Measurements from ENCODE around the gene SCML1.

- TF ChIP-seq CTCF (IDR thresholded peaks at IDR 0.05) (no peak), POLR2A (IDR thresholded peaks at IDR 0.05) (no peak)
These were observed 32.1 kb upstream of the SCML1 start for GRCh38 chrX:17705211-17705610.
